Measurements from ENCODE around the gene RPS14.

- TF ChIP-seq POLR2A (IDR thresholded peaks at IDR 0.05) (no peak), CTCF (IDR thresholded peaks at IDR 0.05) (no peak), POLR2AphosphoS5 (IDR thresholded peaks at IDR 0.05) (no peak)
These were observed 20.6 kb downstream of the RPS14 start for GRCh38 chr5:150428978-150429377.
